ENCODE results near the gene ZNF236. TPM values are rescaled to one million over a fixed set of nuclear protein-coding genes. Genes with fewer than 3 reads are reported as not detected.

The ZNF236 gene
- total RNA-seq, 4 donors from 2014 or later: 15.6 to 28.0 (median 20.6) TPM

GRCh38 chr18:76997951-76998808, 175.8 kb downstream of the ZNF236 start:
- H3K36me3 ChIP-seq: no peaks in the 10 kb centered on the region
- WGBS, 2 donors: 91 to 94% methylated on average over 38 of the region's 38 CpGs
- no peak for DNase-seq
- intact Hi-C loops (cut with DNase I): no loop called here
- no peak overlapping the region for H3K27ac ChIP-seq
- H3K4me1 ChIP-seq: peaks cover 0 to 3% of the 10 kb centered on the region in 2 donors
- TF ChIP-seq POLR2A (IDR thresholded peaks at IDR 0.05) (no peak), CTCF (IDR thresholded peaks at IDR 0.05) (no peak)
- no peaks in the 10 kb centered on the region for H3K9me3 ChIP-seq
- H3K4me3 ChIP-seq (replicated peaks in 1 of 3): no peak overlapping the region
- H3K27me3 ChIP-seq: no peaks in the 10 kb centered on the region

GRCh38 chr18:76999077-76999476, 176.7 kb downstream of the ZNF236 start:
- no peak for DNase-seq
- H3K36me3 ChIP-seq: no peaks in the 10 kb centered on the region
- no peaks in the 10 kb centered on the region for H3K27me3 ChIP-seq
- intact Hi-C loops (cut with DNase I): no loop called here
- 84 to 86% methylated on average over 13 of the region's 13 CpGs for WGBS, 2 donors
- H3K4me3 ChIP-seq (replicated peaks in 1 of 3): no peak overlapping the region
- H3K4me1 ChIP-seq: peaks cover 0 to 3% of the 10 kb centered on the region in 2 donors
- TF ChIP-seq CTCF (IDR thresholded peaks at IDR 0.05) (no peak), POLR2A (IDR thresholded peaks at IDR 0.05) (no peak)
- H3K27ac ChIP-seq: no peak overlapping the region
- H3K9me3 ChIP-seq: no peaks in the 10 kb centered on the region

GRCh38 chr18:77000527-77000926, 178.2 kb downstream of the ZNF236 start:
- WGBS, 2 donors: 28 to 29% methylated on average over 11 of the region's 11 CpGs
- H3K27me3 ChIP-seq: no peaks in the 10 kb centered on the region
- TF ChIP-seq POLR2A (IDR thresholded peaks at IDR 0.05) (no peak), CTCF (IDR thresholded peaks at IDR 0.05) (peak; percentile 90 to 98 (median 93))
- no peaks in the 10 kb centered on the region for H3K36me3 ChIP-seq
- no peak overlapping the region for H3K4me3 ChIP-seq (replicated peaks in 1 of 3)
- DNase-seq: peak; percentile 51 to 66
- intact Hi-C loops (cut with DNase I): loop anchor here (5.0 kb wide), 1 partner anchor 212 kb away; no protein-coding TSS in a partner anchor
- H3K27ac ChIP-seq: no peak overlapping the region
- peaks cover 0 to 1% of the 10 kb centered on the region in 2 donors for H3K4me1 ChIP-seq
- H3K9me3 ChIP-seq: no peaks in the 10 kb centered on the region

- Histone ChIP-seq H3K4me3 (replicated peaks in 1 of 3) (no peak overlapping the region), H3K27ac (no peak overlapping the region), H3K9me3 (no peaks in the 10 kb centered on the region), H3K4me1 (no peaks in the 10 kb centered on the region), H3K36me3 (no peaks in the 10 kb centered on the region), H3K27me3 (no peaks in the 10 kb centered on the region)
- intact Hi-C loops (cut with DNase I): loop anchor here (5.0 kb wide), 1 partner anchor 211 kb away; no protein-coding TSS in a partner anchor
- no peak for DNase-seq
- TF ChIP-seq POLR2A (IDR thresholded peaks at IDR 0.05) (no peak), CTCF (IDR thresholded peaks at IDR 0.05) (no peak)
- WGBS, 2 donors: 83 to 85% methylated on average over 19 of the region's 19 CpGs
These were observed 178.7 kb downstream of the ZNF236 start for GRCh38 chr18:77001041-77001440.

GRCh38 chr18:77001979-77002378, 179.6 kb downstream of the ZNF236 start:
- TF ChIP-seq POLR2A (IDR thresholded peaks at IDR 0.05): no peak
- TF ChIP-seq CTCF (IDR thresholded peaks at IDR 0.05): no peak
- intact Hi-C loops (cut with DNase I): loop anchor here (5.0 kb wide), 1 partner anchor 210 kb away; no protein-coding TSS in a partner anchor
- WGBS, 2 donors: 89 to 99% methylated on average over 7 of the region's 7 CpGs

More at GRCh38 chr18:77001979-77002378, 179.6 kb downstream of the ZNF236 start:
- Histone ChIP-seq H3K4me1 (no peaks in the 10 kb centered on the region), H3K9me3 (no peaks in the 10 kb centered on the region), H3K4me3 (replicated peaks in 1 of 3) (no peak overlapping the region), H3K36me3 (no peaks in the 10 kb centered on the region), H3K27me3 (no peaks in the 10 kb centered on the region), H3K27ac (no peak overlapping the region)
- no peak for DNase-seq
